SH-SY5Y (cell line): ENCODE measurements around the gene ANO10.

Experiments used
- GATA2 ChIP-seq: IDR thresholded peaks from 2 replicates; pipeline ENCODE4 v1.6.1; 2011; ENCODE audit warnings: mild to moderate bottlenecking, low read depth, low read length
- GATA3 ChIP-seq: IDR thresholded peaks from 2 replicates; pipeline ENCODE4 v1.6.1; 2011; ENCODE audit warnings: low read depth, mild to moderate bottlenecking, low read length, moderate library complexity

DNA sequence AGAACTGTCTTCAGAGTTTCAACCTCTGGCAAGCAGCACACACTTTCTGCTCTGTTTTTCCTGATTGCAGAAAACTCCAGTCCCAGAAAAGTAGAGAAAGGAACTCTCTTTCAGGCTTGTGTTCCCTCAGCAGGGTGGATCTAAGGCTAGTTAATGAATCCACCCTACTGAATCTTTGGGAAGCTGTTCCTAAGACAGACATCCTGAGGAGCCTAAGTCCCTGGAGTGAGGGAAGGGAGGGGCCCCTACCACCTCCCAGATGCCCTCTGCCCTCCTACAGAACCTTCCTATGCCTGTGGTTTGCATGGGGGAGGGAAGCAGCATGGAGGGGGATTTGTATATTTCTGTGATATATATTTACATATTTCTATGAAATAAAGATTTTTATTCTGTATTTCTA, 124.4 kb downstream of the ANO10 start:
- TF ChIP-seq GATA2, result no peak
- no peak for TF ChIP-seq GATA3
